HuH-7.5 (cell line): Measurements from ENCODE around the gene FAM240A.
A peak's percentile ranks its signal among the peaks of the same experiment; 100 is the strongest.

ENCODE experiments used
- DNase-seq: peaks from one replicate; pipeline ENCODE4 v3.0.0; 2011; ENCODE audit warnings: low spot score

The FAM240A gene

GRCh38 chr3:46662771-46663551 is 50.6 kb downstream of the FAM240A start:
- no peak for DNase-seq

DNA sequence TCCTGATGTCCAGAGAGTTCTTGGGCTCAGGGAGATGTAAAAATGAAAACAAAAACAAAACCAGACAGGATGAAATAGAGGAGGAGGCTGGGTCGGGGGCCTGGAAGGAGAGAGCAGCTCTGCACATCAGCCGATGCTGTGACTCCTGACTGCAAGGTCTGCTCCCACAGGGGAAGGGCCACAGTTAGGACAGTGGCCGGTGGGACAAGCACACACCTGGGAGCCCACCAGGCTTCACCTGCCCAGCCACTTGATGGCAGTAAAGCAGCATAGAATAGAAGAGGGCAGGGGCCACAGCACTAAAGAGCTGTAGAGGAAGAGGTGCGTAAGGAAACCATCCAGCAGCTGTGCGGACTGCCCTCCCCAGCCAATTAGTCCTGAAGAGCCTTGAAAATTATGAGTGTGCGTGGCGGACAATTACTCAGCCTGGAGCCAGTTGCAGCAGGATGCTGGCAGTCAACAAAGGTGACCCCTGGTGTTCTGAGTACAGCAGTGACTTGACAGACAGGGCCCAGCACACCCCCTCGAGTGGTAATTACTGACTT is 51.3 kb downstream of the FAM240A start:
- DNase-seq: peak; percentile 20

DNA sequence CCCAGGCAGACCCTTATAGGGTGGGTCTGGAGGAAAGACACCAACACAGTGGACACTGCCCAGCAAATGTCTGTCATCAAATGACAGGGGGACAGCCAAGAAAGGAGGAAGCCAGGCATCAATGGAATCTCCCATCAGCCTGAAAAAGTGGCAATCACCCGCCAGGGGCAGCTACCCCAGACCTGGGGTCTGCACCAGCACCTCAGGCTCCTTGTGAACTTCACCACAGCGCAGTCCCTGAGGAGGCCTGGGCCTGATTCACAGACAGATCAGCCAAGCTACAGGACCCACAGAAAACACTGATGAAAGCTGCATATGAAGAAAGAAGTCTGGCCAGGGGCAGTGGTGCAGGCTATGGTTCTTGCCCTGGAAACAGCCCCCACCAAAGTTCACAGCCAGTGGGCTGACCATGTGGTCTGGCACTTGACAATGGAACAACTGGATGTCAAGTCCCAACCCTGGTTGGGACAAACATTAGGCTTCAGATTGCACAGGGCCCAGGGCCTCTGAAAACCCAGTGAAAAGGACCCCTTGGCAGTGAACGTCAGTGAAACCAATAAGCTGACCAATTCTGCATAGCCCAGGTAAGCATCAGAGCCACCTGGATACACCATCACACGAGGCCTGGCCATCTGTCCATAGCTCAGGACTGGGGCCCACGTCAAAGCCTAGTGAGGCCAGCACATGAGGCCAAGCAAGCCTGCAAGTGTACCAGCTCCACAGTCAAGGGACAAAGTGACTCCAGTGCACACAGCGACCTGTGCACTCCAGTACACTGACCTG is 52.1 kb downstream of the FAM240A start:
- DNase-seq: no peak

DNA sequence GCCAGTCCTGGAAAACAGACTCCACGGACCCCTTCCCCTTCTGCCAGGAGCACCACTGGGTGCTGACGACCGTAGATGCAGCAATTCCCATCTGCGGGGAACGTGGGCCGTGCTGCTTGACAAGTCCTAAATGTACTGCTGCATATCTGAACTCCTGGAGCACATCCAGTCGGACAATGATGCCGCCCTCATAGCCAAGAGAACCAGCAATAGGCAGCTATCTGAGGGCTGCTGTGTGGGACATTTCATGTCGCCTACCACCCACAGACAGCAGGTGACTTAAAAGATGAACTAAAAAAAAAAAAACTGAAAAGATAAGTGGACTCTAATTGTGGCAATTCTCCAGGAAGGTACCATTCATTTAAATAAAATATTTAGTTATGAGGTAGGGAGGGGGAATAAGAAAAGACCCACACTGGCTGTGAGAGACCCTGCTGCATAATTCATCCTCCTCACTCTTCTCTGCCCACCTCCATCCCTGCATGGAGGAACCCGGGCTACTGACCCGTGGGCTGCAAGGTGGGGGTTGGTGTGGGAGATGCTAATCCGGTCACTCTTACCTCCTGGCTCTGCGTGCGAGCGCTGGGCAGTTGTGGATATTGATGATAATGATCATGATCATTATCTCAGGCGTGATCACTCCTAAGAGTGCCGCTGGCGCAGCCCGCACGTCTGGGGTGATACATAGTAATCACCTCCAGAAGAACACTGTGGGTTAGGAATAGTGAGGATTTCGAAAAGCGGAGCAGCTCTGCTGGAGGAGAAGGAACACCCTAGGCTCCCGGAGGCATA is 52.8 kb downstream of the FAM240A start:
- no peak for DNase-seq

GRCh38 chr3:46665763-46666452 is 53.6 kb downstream of the FAM240A start:
- DNase-seq: no peak

DNA sequence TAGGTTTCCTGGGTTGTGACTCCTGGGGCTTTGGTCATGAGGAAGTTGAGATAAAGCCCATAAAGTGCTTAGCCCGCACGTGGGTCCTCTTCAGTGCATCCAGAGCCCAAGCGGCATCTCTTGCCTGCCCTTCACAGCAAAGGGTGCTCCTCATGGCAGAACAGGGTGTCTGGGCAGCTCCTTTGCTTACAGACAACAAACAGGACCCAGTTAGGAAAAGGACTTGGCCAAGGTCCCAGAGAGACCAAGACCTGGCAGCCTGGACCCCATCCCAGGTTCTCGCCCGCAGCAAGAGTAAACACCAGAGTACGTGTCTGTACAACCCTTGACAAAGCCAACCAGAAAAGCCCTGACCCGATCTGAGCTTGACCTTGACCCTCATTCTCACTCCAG is 54.1 kb downstream of the FAM240A start:
- peak; percentile 9 for DNase-seq

DNA sequence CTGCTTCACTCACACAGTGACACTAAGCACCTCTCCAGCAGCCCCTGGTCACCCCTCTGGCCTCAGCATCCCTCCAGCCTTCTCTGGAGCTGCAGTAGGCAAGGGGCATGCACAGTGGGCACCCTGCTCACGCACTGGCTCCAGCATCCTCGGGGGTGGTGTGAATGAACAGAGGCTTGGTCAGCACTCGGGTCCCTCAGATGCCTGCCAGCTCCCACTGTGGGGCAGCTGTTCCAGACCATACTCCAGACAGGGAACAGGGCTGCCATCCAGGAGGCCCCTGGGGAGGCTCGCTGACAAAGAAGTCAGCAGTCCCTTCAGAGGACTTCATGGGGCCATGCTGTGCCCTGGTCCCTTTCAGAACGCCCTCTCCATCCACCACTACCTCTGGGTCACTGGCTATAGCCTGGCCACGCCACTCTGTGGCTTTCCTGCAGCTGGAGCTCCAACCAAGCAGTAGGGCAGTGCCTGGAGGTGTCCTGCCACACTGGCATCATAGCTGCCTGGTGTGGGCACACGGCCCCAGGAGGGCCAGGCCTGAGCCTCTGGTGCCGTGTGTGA is 54.8 kb downstream of the FAM240A start:
- DNase-seq: no peak

GRCh38 chr3:46667657-46668056 is 55.3 kb downstream of the FAM240A start:
- no peak for DNase-seq

- no peak for DNase-seq
Observed at GRCh38 chr3:46668116-46668515, 55.8 kb downstream of the FAM240A start.

- DNase-seq: no peak
Observed at GRCh38 chr3:46668591-46668990, 56.3 kb downstream of the FAM240A start.

GRCh38 chr3:46669191-46669999 is 57.1 kb downstream of the FAM240A start:
- peak; percentile 4 for DNase-seq

DNA sequence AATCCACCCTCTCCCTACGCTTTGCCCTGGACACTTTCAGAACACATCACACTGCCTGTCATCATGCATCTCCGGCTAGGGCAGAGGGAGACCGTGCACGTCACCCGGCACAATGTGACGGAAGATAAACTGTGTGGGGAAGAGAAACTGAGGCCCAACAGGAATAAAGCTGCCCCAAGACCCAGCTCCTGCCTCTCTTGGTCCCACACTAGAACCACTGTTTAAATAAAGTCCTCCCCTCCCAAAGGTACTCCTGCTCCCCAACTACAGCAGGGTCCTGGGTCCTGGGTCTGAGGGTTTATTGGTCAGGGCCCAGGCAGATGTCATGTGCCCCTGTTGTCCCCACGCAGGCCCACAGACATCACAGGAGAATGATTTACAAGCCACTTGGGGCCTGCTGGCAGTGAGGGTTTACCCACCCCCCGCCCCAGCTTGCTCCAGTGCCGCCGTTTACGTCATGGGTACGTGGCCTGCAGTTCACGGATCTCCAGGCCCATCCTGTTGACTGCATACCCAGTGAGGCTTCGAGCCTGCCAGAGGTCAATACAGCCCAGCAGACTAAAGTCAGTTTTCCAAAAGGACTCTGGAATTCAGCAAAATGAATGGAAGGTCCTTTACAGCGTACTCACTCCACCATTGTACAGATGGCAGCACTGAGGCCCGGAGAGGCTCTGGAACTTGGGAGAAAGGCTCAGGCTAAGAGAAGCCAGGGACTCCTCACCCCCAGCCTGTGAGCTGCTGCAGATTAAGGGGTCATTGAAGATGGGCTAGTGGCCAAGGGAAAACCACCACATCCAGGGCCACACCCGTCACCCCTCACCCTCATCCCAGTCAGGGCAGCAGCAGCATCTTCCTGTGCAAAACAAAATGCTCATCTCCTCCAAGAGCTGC is 57.9 kb downstream of the FAM240A start:
- DNase-seq: peak; percentile 21

- DNase-seq: peak; percentile 9
Observed at GRCh38 chr3:46670891-46671427, 58.6 kb downstream of the FAM240A start.

DNA sequence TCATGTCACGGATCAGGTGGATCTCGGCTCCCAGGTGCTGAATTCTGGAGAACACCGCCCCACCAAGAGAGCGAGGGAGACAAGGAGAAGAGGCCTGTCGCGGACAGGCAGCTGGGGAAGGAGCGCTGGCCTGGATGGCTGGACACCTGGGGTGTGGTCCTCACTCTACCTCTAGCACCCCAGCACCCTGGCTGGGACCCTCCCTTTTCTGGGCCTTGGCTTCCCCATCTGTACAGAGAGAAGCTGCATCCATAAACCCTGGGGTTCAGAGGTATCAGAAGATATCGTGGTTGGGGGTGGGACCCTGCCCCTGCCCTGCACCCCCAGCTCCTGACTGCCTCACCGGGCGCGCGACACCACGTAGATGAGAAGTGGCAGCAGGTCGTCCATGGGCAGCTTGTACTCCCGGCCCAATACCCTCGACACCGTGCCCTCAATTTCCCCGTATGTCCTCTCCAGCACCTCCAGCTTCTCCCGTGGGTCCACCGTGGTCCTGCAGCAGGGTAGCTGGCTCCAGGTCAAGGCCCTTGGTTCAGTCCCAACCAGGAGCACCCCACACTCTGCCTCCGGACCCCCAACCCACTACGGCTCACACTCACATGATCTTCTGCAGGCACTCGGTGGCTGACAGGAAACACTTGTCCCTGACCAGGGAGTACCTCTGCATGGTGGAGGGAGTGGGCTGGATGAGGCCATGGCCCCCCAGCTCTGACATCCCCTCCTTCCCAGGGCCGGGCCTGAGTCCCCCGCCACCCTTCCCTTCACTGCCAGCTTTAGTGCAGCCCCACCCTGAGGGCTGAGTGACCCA is 59.4 kb downstream of the FAM240A start:
- peak; percentile 3 for DNase-seq

- no peak for DNase-seq
Observed at GRCh38 chr3:46672349-46672695, 60.0 kb downstream of the FAM240A start.

DNA sequence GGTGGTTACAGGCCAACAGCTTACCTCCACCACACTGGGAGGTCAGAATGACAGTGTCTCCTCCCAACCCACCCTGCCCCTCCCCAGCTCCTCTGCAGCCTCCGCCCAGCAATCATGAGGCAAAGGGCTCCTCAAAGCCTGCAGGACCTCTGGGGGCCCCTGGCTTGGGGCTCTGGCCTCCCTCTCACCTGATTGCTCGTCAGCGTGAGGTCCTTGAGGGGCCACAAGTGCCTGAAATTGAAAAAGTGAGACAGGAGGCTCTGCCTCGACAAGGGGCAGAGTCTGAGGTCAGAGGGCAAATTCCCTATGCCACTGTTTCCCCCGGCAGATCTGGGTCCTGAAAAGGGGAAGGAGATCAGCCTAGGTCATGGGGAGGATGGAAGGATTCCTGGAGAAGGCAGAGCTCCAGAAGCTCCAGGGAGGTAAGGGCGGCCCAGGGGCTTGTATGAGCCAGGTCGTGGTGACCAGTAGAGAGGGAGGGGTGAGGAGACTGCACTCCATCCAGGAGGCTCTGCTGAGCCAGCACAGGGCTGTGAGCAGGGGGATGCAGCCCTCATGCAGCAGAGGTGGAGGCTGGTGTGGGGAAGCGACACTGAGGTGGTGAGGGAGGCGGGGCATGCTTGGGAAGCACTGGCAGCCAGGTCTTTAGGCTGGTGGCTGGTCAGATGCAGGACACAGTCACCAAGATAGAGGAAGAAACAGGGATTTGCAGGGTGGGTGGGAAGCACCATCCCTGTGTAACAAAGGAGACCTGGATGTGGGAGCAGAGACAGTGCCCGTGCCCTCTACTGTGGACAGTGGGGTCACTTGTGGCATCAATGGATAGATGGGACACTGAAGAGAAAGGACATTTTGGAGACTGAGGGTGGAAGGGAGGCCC is 61.1 kb downstream of the FAM240A start:
- peak; percentile 15 for DNase-seq
